GM12892 (cell line): ENCODE data around the gene WDFY4.

Experiments used
- DNase-seq: peaks from one replicate; pipeline ENCODE4 v3.0.0; 2011; ENCODE audit not compliant: insufficient read length
- FAIRE-seq: peaks from 2 replicates; lab custom pipeline; 2011; peaks lifted over from hg19 to GRCh38; lab: Jason Lieb, UNC
- POLR2A ChIP-seq: IDR thresholded peaks from 2 replicates; pipeline ENCODE4 v1.6.1; 2011; ENCODE audit warnings: low read depth, low read length, control low read depth
- POLR2AphosphoS5 ChIP-seq: IDR thresholded peaks from 2 replicates; pipeline ENCODE4 v1.6.1; 2011; ENCODE audit warnings: low read depth, low read length, control low read depth
- TAF1 ChIP-seq: IDR thresholded peaks from 2 replicates; pipeline ENCODE4 v1.6.1; 2011; ENCODE audit warnings: low read depth, mild to moderate bottlenecking, control low read depth, low read length, borderline replicate concordance

The WDFY4 gene

GRCh38 chr10:48658243-48658974 lies 26.3 kb upstream of the WDFY4 start:
- TF ChIP-seq POLR2A (no peak), TAF1 (no peak), POLR2AphosphoS5 (no peak)
- DNase-seq (no peak), FAIRE-seq (peak; percentile 88)

DNA sequence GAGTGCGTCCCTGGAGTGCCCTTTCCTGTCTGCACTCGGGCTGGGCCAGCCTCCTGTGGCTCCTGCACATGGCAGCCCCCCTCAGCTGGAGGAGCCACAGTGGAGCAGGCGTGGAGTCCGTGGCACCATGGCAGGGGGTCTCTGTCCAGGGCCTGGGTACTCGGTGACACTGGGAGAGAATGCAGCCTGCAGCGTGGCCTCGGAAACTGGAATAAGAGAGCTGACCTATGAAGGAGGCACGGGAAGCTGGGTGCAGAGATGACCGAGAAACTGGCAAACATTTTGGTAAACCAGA lies 25.8 kb upstream of the WDFY4 start:
- TF ChIP-seq POLR2A = no peak
- TF ChIP-seq TAF1 = no peak
- TF ChIP-seq POLR2AphosphoS5 = no peak
- DNase-seq (no peak), FAIRE-seq (no peak)

- no peak for DNase-seq
- TF ChIP-seq POLR2AphosphoS5 (no peak), TAF1 (no peak), POLR2A (no peak)
- FAIRE-seq = no peak
These were observed 24.9 kb upstream of the WDFY4 start for GRCh38 chr10:48659790-48660189.

- DNase-seq (no peak), FAIRE-seq (no peak)
- TF ChIP-seq POLR2A (no peak), TAF1 (no peak), POLR2AphosphoS5 (no peak)
These were observed 23.2 kb upstream of the WDFY4 start for GRCh38 chr10:48661441-48661840.

GRCh38 chr10:48667960-48668590 lies 16.6 kb upstream of the WDFY4 start:
- DNase-seq (no peak), FAIRE-seq (peak; percentile 98)
- peak; percentile 49; the same call in 1 of the 2 replicates for TF ChIP-seq POLR2A
- 0 out of 2 replicates have a peak, but pooled peaks have one; percentile 40 for TF ChIP-seq POLR2AphosphoS5
- TF ChIP-seq TAF1 = 0 out of 2 replicates have a peak, but pooled peaks have one; percentile 52

- DNase-seq (peak; percentile 68), FAIRE-seq (no peak)
- peak; percentile 60 for TF ChIP-seq POLR2AphosphoS5
- peak; percentile 60; the same call in 1 of the 2 replicates for TF ChIP-seq POLR2A
- TF ChIP-seq TAF1 = peak; percentile 31; the same call in 1 of the 2 replicates
These were observed 13.4 kb upstream of the WDFY4 start for GRCh38 chr10:48670978-48671913.

DNA sequence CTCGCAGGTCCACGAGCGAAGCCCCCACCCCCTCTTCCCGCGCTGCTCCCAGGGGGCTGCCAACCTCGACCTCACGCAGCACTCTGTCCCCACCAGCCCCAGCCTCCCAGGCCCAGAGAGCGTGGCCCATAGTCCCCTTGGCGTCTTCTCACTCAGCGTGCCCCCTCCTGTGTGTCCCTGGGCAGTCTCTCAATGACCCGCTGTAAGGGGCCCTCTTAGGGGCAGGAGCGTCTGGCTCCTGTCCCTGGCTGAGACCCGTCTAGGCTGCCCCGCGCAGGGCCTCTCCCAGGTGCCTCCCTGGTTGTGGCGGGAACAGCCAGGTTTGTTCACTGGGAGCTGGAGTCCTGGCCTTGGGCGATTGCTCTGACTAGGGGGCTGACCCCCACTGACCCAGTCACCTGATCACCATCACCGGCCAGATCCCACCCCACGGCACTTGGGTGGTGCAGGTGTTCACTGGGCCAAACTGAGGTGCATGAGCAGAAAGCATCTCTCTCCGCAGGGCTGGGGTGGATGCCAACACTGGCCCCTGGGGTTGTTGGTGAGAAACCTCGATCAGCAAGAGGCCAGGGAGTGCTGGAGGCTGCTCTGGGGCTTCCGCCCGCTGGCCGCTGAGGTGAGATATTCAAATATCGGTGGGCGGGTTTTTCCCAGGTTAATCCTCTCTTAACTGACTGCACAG lies 12.6 kb upstream of the WDFY4 start:
- no peak for DNase-seq

GRCh38 chr10:48672596-48673265 lies 11.9 kb upstream of the WDFY4 start:
- no peak for FAIRE-seq
- DNase-seq = no peak

More for the DNA sequence above, 12.6 kb upstream of the WDFY4 start:
- peak; percentile 99 for FAIRE-seq
- TF ChIP-seq TAF1 = peak; percentile 58; the same call in 1 of the 2 replicates
- TF ChIP-seq POLR2A = peak; percentile 76
- TF ChIP-seq POLR2AphosphoS5 = peak; percentile 73

DNA sequence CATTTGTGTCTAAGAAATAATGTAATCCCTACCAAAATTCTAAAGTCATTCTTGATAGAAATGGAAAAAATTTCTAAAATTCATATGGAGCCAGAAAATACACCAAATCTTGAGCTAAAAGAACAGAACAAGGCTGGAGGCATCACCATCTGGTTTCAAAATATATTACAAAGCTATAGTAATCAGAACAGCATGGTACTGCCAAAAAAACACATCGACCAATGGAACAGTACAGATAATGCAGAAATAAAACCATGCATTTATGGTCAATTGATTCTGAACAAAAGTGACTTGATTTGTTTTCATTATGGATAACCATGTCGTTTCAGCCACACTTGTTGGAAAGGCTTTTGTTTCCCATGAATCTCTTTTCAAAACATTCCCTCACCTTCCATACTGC lies 7.0 kb upstream of the WDFY4 start:
- no peak for TF ChIP-seq TAF1
- DNase-seq = no peak
- FAIRE-seq = no peak

More at GRCh38 chr10:48672596-48673265, 11.9 kb upstream of the WDFY4 start:
- no peak; the same call in 1 of the 2 replicates for TF ChIP-seq POLR2A
- TF ChIP-seq TAF1 = no peak

GRCh38 chr10:48678041-48678440 lies 6.6 kb upstream of the WDFY4 start:
- peak; percentile 92 for FAIRE-seq
- no peak for TF ChIP-seq POLR2A
- DNase-seq = no peak

DNA sequence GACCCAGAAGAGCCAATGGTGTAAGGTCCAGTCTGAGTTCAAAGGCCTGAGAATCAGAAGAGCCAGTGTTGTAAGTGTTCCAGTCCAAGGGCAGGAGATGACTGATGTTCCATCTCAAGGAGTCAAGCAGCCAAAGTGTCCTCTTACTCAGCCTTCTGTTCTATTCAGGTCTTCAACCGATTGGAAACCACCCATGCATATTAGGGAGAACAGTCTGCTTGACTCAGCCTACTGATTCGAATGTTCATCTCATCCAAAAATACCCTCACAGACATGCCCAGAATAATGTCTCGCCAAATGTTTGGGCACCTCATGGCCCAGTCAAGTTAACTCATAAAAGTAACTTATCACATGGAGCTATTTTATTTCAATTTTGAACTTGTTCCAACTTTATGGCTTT lies 2.9 kb upstream of the WDFY4 start:
- TF ChIP-seq POLR2A (no peak), TAF1 (no peak), POLR2AphosphoS5 (no peak)

DNA sequence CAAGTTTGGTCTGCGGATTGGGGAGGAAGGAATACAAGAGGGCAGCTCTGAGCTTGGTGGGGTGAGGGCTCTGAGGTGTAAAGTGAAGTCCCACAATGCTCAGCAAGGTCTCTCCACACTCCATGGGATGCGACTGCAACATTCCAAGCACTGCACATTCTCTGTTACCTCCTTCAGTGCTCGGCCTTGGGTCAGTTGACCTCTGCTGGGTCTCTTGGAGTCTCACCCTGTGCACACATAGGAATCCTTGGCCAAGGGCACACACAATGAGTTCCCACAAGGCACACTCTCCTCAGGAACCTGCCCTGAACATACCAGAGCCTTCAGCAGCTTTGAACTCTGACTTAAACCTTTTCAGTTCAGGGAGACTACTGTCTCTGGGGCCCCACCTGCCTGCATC lies 2.4 kb upstream of the WDFY4 start:
- TF ChIP-seq POLR2AphosphoS5 = no peak
- TF ChIP-seq TAF1 = no peak
- no peak for TF ChIP-seq POLR2A
- no peak for DNase-seq
- FAIRE-seq = no peak

More for the DNA sequence above, 2.9 kb upstream of the WDFY4 start:
- FAIRE-seq = peak; percentile 88
- no peak for DNase-seq
